NCI-H524 (cell line): ENCODE results near the gene FBXL20.
A peak's percentile ranks its signal among the peaks of the same experiment; 100 is the strongest.
"Not testable (repeated sequence)": the region's sequence is repeated elsewhere in the genome, so short reads cannot be mapped to it uniquely, and the experiment has no call there.

Experiments used
- DNase-seq, 2 experiments: peaks; one replicate each; lab custom pipeline; 2025; lab: John Stamatoyannopoulos, UW

Gene FBXL20, protein sequence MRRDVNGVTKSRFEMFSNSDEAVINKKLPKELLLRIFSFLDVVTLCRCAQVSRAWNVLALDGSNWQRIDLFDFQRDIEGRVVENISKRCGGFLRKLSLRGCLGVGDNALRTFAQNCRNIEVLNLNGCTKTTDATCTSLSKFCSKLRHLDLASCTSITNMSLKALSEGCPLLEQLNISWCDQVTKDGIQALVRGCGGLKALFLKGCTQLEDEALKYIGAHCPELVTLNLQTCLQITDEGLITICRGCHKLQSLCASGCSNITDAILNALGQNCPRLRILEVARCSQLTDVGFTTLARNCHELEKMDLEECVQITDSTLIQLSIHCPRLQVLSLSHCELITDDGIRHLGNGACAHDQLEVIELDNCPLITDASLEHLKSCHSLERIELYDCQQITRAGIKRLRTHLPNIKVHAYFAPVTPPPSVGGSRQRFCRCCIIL

DNA sequence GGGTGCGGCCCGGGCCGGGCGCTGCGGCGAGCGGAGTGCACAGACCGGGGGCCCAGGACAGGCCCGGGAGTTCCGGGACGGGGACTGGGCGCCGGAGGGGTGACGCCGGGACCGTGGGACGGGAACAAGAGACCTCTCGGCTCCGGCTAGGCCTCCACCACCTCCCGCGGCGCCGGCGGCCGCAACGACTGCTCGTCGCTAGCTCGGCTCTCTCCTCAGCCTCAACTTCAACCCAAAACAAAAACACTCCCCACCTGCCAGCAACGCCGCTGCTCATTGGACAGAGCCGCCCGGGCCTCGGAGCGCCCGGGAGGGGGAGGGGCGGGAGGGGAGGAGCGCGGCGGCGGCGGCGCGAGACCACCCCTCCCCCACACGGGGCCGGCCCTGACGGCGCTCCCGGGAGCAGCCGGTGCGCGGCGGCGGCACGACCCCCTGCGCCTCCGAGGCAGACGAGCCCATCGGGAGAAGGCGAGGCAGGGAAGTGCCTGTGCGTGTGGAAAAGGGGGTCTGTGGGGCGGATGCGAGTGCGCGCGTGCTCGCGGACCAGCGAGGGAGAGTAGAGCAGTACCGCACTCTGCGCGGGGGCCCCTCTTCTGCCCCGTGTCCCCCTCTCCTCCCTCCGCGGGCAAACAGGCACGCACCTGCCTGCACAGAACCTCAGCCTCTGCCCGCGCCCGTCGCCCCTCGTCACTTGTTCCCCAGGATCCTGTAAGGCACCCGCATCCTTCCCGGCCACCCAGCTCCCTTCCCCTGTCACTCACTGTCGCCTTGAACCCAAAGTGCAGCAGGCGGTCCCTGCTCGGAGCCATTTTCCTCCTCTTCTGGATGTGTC, at the start of gene FBXL20:
TSS of gene FBXL20 (minus strand) at position 215 of the 832 bp plus-strand sequence. CDS start 224 bp downstream, outside the sequence.
- DNase-seq, result peak; percentile 86 to 92

DNA sequence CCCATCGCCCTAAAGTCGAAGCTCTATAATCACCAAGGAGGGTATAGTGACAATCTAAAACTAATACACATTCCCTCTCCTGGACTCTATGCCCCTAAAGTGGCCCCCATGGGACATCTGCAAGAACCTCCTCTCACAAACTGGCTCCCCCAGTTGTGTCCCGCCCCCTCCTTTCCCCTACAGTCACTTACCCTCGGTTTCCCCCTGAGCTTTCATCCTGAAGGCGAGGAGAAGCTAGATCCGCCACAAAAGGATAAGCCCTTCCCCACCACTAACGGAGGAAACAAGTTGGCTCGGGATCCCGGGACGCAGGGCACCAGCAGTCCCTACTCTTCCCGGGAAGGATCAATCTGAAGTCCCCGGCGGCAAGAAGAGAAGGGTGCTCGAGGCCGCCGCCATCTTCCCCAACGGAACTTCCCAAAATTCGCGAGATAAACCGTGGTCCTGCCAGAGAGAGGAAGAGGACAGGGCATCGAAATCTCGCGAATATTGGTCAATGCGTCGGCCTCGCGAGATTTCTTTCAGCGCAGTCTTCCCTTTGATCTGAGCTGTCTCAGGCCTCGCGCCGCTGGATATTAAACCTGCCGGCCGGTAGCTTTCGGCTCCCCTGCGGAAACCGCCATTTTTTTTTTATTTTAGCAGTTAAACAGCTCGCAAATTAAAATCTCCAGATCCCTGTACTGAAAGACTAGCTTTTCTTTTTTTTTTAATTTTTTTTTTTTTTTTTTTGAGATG, 49.6 kb upstream of the FBXL20 start, which contains the start of gene MED1:
TSS of gene MED1 (minus strand) at position 417 of the 735 bp plus-strand sequence. CDS start at position 216, 201 bp downstream.
- peak; percentile 99 for DNase-seq

DNA sequence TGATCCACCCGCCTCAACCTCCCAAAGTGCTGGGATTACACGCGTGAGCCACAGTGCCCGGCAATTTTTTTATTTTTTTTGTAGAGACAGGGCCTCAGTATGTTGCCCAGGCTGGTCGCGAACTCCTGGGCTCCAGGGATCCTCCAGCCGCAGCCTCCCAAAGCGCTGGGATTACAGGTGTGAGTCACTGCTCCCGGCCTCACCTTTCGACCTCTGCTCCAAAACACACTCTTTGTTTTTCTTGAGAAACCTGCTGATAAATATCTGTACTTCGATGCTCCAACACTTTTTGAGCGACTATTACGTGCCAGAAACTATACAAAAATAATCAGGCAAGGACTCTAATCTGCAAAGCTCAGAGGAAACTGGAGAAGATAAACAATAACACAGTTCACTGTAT, 48.6 kb upstream of the FBXL20 start:
- no peak for DNase-seq

- DNase-seq, result no peak
Measured at GRCh38 chr17:39447561-39447960, 46.1 kb upstream of the FBXL20 start.

DNA sequence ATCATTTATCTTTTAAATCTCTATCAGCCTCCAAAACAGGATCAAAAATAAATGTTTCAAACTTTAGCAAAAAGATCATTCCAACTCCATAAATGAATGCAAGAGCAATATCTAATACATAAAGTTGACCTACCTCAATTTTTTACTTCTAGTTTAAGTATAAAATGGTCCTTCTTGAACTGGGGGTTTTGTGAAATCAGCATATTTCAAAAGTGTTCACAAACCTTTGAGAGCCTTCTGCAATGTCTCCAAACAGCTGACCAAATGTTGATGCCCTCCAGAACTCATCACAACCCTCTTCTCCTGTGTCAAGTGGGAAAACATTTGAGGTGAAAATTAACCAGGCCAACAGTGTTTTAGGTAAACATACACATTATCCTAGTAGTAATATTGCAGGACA, 41.9 kb upstream of the FBXL20 start:
- DNase-seq, result no peak

GRCh38 chr17:39439868-39440267, 38.4 kb upstream of the FBXL20 start:
- DNase-seq, result not testable (repeated sequence)

- DNase-seq, result no peak
Measured at GRCh38 chr17:39429600-39429999, 28.2 kb upstream of the FBXL20 start.

- DNase-seq, result no peak
Measured at GRCh38 chr17:39416141-39416540, 14.7 kb upstream of the FBXL20 start.

DNA sequence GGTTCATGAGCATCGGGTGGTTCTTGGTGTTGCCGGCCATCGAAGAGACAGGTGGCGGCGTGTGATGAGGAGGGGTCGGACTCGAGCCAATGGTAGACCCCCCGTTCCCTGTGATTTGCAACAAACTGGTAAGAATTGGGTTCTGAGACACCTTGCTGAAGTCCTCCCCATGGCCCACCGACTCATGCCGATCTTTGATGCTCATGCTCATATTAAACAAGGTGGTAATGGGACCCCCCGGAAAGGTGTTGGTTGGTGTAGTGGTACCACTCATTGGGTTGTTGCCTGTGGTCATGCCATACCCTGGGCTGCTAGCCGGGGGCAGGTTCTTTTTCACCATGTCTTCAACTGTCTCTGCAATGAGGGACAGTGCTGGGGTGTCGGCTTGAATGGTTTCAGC, 8.9 kb upstream of the FBXL20 start:
- DNase-seq, result no peak

DNA sequence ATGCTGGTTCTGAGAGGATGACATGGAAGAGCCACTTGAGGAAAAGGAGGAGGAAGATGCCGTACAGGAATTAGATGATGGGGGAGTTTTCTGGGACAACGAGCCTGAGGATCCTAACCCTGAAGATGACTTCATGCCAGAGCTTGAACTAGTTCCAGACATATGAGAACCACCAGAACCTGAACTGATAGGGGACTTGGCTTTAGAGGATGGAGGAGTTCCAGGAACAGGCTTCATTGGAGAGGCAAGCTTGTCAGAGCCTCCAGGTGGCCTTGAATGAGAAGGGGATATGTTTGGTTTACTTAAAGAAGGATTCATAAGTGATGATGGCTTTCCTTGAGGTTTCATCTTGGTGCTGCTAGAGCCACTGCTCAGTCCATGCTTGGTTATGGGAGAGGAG, 6.9 kb upstream of the FBXL20 start:
- no peak for DNase-seq

GRCh38 chr17:39406951-39407350, 5.5 kb upstream of the FBXL20 start:
- DNase-seq, result no peak

GRCh38 chr17:39405436-39405835, 4.0 kb upstream of the FBXL20 start:
- DNase-seq, result no peak

GRCh38 chr17:39404542-39405378, 3.3 kb upstream of the FBXL20 start:
- DNase-seq, result no peak

DNA sequence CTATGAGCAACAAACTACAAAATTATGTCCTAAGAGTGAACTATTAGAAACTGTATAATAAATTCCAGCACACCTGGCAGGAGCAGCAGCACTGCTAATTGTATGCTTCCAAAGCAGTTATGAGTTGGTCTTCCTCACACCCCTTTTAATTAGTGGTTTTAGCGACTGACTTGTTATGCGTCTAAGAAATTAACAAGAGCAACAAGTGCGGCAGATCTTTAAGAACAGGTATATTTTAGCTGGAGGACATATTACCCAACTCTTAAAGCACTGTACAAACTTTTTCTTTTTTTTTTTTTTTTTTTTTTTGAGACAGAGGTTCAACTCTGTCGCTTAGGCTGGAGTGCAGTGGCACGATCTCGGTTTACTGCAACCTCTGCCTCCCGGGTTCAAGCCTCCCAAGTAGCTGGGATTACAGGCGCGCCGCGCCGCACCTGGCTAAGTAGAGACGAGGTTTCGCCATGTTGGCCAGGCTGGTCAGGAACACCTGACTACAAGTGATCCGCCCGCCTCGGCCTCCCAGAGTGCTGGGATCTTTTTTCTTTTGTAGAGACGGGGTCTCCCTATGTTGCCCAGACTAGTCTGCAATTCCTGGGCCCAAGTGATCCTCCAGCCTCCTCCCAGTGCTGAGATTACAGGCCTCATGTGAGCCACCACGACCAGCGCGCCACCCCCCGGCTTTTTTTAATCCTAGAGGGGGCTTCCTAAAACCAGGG, 1.6 kb upstream of the FBXL20 start:
- DNase-seq, result no peak

GRCh38 chr17:39402244-39402889, 941 bp upstream of the FBXL20 start:
- DNase-seq, result peak; percentile 91 to 96

DNA sequence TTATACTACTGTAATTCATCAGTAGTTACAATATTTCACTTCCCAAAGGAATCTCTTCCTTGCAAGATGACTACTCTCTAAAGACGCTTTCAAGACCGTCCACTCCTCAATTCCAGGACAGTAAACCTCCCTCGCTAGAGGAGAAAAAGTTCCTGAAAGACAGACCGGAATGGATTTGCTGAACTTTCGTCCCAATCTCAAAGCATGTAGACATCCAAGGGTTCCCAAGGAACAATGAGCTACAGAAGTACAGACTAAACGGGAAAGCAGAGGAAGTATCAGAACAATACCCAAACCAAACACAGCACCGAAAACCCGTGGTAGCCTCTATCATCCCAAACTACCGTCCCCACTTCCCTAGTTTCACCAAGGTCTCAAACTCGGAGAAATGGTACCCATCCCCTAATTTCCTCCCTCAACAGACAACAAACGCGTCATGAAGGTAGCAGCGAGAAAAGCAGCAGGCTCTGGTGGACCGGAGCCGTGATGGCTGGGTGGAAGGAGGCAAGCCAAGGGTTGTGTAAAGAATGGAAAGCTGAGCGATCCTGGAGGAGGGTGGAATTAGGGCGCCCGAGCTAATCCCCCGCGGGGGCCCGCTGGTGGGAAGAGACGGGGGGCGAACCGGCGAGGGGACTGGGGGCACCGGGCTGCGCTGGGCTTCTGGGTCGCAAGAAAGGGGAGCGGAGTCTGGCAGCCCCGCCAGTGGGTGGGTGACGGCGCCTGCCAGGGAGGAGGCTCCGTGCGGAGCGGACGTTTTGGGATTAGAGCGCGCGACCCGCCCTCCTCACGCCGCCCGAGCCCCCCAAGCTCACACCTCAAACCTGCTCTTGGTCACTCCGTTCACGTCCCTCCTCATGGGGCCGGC, 647 bp downstream of the FBXL20 start:
- no peak for DNase-seq

- no peak for DNase-seq
Measured at GRCh38 chr17:39399791-39400190, 1.6 kb downstream of the FBXL20 start.

- DNase-seq, result no peak
Measured at GRCh38 chr17:39393736-39394135, 7.7 kb downstream of the FBXL20 start.

GRCh38 chr17:39391448-39391847, 10.0 kb downstream of the FBXL20 start:
- no peak for DNase-seq
